K562 (cell line): ENCODE measurements around the gene LENEP. TPM values are rescaled to one million over a fixed set of nuclear protein-coding genes. Genes with fewer than 3 reads are reported as not detected.

Experiments used
- ESRRB ChIP-seq: fragments of 250-450 bp; sonication (Bioruptor Pico); IDR thresholded peaks from 2 replicates; pipeline ENCODE4 v1.5.0; 2020; ENCODE audit warnings: mild to moderate bottlenecking, moderate library complexity, borderline replicate concordance
- GTF2E2 ChIP-seq: fragments of 200-800 bp; sonication (Bioruptor generic); IDR thresholded peaks from 2 replicates; pipeline ENCODE4 v1.6.1; 2016; ENCODE audit warnings: missing genetic modification characterization, missing compliant biosample characterization
- MBD2 ChIP-seq: sonication (generic); IDR thresholded peaks from 2 replicates; pipeline ENCODE4 v1.6.1; 2016; ENCODE audit warnings: low read depth, borderline replicate concordance
- NCOA6 ChIP-seq: fragments of 450-650 bp; IDR thresholded peaks from 2 replicates; pipeline ENCODE4 v1.6.1; 2017; ENCODE audit warnings: mild to moderate bottlenecking
- SPI1 ChIP-seq: IDR thresholded peaks from 2 replicates; pipeline ENCODE4 v1.6.1; 2011; ENCODE audit warnings: low read depth, low read length, control low read depth, borderline replicate concordance
- polyA plus RNA-seq, 8 experiments: library from polyadenylated mRNA; depleted of rRNA in 4 of 8; stranded (reverse) in 5 of 8; unstranded in 3 of 8; fragments of >200 nt; fragmentation: Nextera tagmentation in 2 of 8; fragmentation: Illumina TruSeq in 1 of 8; extraction: Ambion mirVana in 2 of 8; extraction: Trizol in 1 of 8; gene quantifications; 2 replicates each; pipeline versions ENCODE4 v1.2.1 to v1.2.3, GENCODE V29; 2011 to 2014; ENCODE audit warnings: inconsistent platforms in 1 of 8, missing spikeins in 1 of 8
- total RNA-seq, 7 experiments: library from RNA; depleted of rRNA in 6 of 7; stranded (reverse); fragments of >200 nt in 6 of 7; fragmentation: Illumina TruSeq in 2 of 7; extraction: Trizol in 2 of 7; gene quantifications; 2 replicates each; pipeline versions ENCODE4 v1.2.1 to v1.2.3, GENCODE V29; 2011 to 2021; ENCODE audit warnings: low replicate concordance in 1 of 7
- TF ChIP-seq, protein P1 (sequence below): fragments of 450-650 bp; formaldehyde crosslinking; IDR thresholded peaks from 2 replicates; pipeline ENCODE4 v1.4.0; 2020; ENCODE audit warnings: mild to moderate bottlenecking, moderate library complexity
- TF ChIP-seq, protein P2 (sequence below), 3 experiments: IDR thresholded peaks in 2 of 3; conservative IDR thresholded peaks in 1 of 3; 2 replicates each; pipeline ENCODE4 v1.5.1; 2011 to 2012; ENCODE audit warnings: low read length in 3 of 3, mild to moderate bottlenecking in 3 of 3, control low read depth in 2 of 3, improper control_type of control experiment in 1 of 3, inconsistent platforms in 1 of 3, low read depth in 1 of 3, mixed read lengths in 1 of 3, moderate library complexity in 1 of 3; ENCODE audit not compliant: insufficient read depth in 2 of 3
- TF ChIP-seq, protein P3 (sequence below): fragments of 250-450 bp; sonication (Bioruptor Pico); IDR thresholded peaks from 2 replicates; pipeline ENCODE4 v1.5.0; 2021; ENCODE audit warnings: mild to moderate bottlenecking, moderate library complexity
- TF ChIP-seq, protein P4 (sequence below): IDR thresholded peaks from 2 replicates; pipeline ENCODE4 v1.6.1; 2014; ENCODE audit warnings: antibody characterized with exemption

The LENEP gene
- total and polyA plus RNA-seq, 9 of the 15 experiments (the other 6 are each of a cell fraction or from before 2014, with no cell fraction given) = 0.23 to 0.87 (median 0.67) TPM; not detected in 5

DNA sequence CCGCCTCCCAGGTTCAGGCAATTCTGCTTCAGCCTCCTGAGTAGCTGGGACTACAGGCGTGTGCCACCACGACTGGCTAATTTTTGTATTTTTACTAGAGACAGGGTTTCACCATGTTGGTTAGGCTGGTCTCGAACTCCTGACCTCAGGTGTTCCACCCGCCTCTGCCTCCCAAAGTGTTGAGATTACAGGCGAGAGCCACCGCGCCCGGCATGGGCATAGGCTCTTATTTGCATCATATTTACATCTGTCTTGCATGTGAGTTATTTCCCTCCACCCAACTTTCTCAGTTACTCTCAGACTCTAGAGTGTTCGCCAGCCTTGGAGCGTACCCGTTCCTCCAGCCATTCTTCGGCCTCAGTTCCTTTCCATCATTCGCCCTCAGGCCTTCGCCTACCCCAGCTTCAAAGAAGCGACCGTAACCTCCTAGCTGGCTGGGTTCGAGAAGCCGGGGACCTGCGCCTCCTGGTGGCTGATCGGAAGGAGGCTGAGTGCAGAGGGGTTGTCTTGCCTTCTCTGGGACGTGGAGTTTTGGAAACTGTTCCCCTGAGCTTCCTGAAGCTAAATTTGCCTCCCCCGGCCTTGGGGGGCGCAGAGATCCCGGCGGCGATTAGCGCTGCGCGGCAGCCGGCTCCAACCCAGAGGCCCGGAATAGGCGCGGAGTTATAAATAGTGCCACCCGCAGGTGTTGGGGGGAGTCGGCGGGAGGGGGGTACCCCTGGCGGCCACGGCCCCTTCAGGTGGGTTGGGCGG, 5.6 kb downstream of the LENEP start (continued):
- TF ChIP-seq GTF2E2 = no peak
- TF ChIP-seq, protein P1, sequence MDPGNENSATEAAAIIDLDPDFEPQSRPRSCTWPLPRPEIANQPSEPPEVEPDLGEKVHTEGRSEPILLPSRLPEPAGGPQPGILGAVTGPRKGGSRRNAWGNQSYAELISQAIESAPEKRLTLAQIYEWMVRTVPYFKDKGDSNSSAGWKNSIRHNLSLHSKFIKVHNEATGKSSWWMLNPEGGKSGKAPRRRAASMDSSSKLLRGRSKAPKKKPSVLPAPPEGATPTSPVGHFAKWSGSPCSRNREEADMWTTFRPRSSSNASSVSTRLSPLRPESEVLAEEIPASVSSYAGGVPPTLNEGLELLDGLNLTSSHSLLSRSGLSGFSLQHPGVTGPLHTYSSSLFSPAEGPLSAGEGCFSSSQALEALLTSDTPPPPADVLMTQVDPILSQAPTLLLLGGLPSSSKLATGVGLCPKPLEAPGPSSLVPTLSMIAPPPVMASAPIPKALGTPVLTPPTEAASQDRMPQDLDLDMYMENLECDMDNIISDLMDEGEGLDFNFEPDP (CRISPR knock-in tag) = no peak
- TF ChIP-seq NCOA6 = no peak
- TF ChIP-seq, protein P2, sequence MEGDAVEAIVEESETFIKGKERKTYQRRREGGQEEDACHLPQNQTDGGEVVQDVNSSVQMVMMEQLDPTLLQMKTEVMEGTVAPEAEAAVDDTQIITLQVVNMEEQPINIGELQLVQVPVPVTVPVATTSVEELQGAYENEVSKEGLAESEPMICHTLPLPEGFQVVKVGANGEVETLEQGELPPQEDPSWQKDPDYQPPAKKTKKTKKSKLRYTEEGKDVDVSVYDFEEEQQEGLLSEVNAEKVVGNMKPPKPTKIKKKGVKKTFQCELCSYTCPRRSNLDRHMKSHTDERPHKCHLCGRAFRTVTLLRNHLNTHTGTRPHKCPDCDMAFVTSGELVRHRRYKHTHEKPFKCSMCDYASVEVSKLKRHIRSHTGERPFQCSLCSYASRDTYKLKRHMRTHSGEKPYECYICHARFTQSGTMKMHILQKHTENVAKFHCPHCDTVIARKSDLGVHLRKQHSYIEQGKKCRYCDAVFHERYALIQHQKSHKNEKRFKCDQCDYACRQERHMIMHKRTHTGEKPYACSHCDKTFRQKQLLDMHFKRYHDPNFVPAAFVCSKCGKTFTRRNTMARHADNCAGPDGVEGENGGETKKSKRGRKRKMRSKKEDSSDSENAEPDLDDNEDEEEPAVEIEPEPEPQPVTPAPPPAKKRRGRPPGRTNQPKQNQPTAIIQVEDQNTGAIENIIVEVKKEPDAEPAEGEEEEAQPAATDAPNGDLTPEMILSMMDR (IDR thresholded peaks at IDR 0.05 in 2 of 3, conservative IDR thresholded peaks at IDR 0.05 in 1 of 3; ENCODE audit: insufficient read depth in 2 of 3, low read depth in 1 of 3, low read length in 3 of 3) = peak; percentile 92 to 97 (median 95)
- TF ChIP-seq, protein P3, sequence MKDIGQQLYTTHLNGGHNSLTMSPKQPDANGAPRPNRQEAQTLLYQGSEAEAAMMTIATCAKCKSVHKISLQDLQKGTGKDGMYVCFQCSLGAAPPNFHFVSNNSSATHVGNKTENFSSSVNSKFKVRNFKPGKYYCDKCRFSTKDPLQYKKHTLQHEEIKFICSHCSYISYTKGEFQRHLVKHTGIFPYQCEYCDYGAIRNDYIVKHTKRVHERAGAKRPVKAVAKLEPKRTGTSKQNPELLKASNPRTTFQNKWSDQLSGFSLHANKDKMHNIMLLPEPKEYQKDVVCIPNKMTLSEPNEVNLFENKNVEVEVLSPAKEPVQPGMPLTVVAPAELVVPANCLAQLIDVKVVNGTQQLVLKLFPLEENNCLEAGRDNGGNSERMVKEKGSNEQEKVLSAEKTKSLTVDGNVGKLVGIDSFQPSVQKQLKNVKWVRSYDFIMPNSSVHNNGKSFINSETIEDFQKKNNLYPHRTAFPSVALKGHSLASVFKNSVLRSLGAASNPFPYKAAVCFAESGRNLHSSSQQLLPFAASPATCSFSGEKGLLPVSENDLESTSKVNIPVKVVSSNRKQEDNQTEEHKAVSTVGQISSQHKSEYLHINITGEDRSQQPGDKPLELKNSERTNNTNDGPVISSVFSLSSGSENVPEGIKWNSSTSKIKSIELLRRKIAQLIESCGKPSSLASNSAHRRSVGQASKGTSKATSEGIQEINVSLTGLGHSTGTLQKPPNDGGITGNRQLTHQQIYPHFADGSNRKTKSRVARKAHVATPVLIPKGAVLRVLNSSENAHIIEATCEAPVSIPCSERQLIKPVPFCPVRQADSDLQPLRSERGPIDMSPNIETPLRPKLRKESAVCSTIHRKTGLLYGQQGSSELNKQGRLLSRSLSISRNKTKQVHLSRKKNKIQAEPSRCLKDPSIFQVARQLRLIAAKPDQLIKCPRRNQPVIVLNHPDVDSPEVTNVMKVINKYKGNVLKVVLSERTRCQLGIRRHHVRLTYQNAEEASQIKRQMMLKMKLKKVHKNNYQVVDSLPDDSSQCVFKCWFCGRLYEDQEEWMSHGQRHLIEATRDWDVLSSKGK (CRISPR knock-in tag) = no peak
- TF ChIP-seq SPI1 = no peak
- no peak for TF ChIP-seq ESRRB (CRISPR knock-in tag)
- TF ChIP-seq MBD2 = no peak
- TF ChIP-seq, protein P4, sequence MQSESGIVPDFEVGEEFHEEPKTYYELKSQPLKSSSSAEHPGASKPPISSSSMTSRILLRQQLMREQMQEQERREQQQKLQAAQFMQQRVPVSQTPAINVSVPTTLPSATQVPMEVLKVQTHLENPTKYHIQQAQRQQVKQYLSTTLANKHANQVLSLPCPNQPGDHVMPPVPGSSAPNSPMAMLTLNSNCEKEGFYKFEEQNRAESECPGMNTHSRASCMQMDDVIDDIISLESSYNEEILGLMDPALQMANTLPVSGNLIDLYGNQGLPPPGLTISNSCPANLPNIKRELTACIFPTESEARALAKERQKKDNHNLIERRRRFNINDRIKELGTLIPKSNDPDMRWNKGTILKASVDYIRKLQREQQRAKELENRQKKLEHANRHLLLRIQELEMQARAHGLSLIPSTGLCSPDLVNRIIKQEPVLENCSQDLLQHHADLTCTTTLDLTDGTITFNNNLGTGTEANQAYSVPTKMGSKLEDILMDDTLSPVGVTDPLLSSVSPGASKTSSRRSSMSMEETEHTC = no peak
